Superior temporal gyrus (tissue), 1 donor: ENCODE data around the gene ATF4.

ENCODE experiments used
- DNase-seq: peaks from one replicate; pipeline ENCODE4 v3.0.0-alpha.2; 2016; ENCODE audit errors: extremely low spot score

The ATF4 gene

GRCh38 chr22:39556970-39557841 is 36.8 kb downstream of the ATF4 start:
- no peak for DNase-seq

GRCh38 chr22:39558254-39558727 is 37.9 kb downstream of the ATF4 start:
- DNase-seq: no peak

GRCh38 chr22:39558950-39559349 is 38.6 kb downstream of the ATF4 start:
- no peak for DNase-seq

GRCh38 chr22:39559456-39560105 is 39.2 kb downstream of the ATF4 start:
- DNase-seq: no peak

GRCh38 chr22:39560127-39560526 is 39.8 kb downstream of the ATF4 start:
- no peak for DNase-seq

- no peak for DNase-seq
Measured at GRCh38 chr22:39562839-39563489, 42.6 kb downstream of the ATF4 start.

- DNase-seq: no peak
Measured at GRCh38 chr22:39563571-39564428, 43.4 kb downstream of the ATF4 start.

- no peak for DNase-seq
Measured at GRCh38 chr22:39565414-39565944, 45.1 kb downstream of the ATF4 start.

- no peak for DNase-seq
Measured at GRCh38 chr22:39567135-39567946, 47.0 kb downstream of the ATF4 start.

- no peak for DNase-seq
Measured at GRCh38 chr22:39568278-39568981, 48.1 kb downstream of the ATF4 start.

- no peak for DNase-seq
Measured at GRCh38 chr22:39569066-39569465, 48.7 kb downstream of the ATF4 start.

GRCh38 chr22:39570226-39570625 is 49.9 kb downstream of the ATF4 start:
- no peak for DNase-seq

- DNase-seq: no peak
Measured at GRCh38 chr22:39570665-39571064, 50.3 kb downstream of the ATF4 start, which contains the start of gene CACNA1I. Gene CACNA1I (plus strand): TSS chr22:39570753. CDS start chr22:39570753, 0 bp downstream.

GRCh38 chr22:39571538-39571937 is 51.2 kb downstream of the ATF4 start:
- DNase-seq: no peak
